ENCODE measurements around the gene NAA15.

DNA sequence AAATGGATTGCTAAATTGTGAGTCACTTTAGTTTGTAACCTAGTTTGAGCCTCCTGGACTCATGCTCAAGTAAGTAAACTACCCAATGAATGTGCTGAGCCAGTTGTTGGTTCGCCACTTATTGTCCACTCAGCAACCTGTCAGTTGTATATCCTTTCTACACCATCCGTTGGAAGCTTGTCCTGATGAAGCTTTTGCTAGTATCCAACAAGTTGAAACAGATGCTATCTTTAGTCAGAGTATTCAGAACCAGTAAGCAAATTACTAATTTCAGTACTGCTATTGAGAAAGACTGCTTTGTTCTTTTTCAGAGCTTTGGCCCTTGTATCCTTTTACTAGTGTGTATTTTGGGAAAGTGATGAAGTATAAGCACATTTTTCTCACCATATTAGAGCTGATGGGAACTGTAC, 4.3 kb upstream of the NAA15 start:
- TF ChIP-seq, protein P1, sequence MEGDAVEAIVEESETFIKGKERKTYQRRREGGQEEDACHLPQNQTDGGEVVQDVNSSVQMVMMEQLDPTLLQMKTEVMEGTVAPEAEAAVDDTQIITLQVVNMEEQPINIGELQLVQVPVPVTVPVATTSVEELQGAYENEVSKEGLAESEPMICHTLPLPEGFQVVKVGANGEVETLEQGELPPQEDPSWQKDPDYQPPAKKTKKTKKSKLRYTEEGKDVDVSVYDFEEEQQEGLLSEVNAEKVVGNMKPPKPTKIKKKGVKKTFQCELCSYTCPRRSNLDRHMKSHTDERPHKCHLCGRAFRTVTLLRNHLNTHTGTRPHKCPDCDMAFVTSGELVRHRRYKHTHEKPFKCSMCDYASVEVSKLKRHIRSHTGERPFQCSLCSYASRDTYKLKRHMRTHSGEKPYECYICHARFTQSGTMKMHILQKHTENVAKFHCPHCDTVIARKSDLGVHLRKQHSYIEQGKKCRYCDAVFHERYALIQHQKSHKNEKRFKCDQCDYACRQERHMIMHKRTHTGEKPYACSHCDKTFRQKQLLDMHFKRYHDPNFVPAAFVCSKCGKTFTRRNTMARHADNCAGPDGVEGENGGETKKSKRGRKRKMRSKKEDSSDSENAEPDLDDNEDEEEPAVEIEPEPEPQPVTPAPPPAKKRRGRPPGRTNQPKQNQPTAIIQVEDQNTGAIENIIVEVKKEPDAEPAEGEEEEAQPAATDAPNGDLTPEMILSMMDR (IDR thresholded peaks at IDR 0.05; ENCODE audit: extremely low read depth in 1 of 2, insufficient read depth in 1 of 2, low read depth in 1 of 2, low read length in 2 of 2) = no peak
- TF ChIP-seq, protein P2, sequence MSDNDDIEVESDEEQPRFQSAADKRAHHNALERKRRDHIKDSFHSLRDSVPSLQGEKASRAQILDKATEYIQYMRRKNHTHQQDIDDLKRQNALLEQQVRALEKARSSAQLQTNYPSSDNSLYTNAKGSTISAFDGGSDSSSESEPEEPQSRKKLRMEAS (IDR thresholded peaks at IDR 0.05; ENCODE audit: insufficient read depth, insufficient read length) = no peak
- TF ChIP-seq POLR2A (IDR thresholded peaks at IDR 0.05; ENCODE audit: low read depth, low read length) = no peak
- TF ChIP-seq EZH2 (IDR thresholded peaks at IDR 0.05; ENCODE audit: borderline replicate concordance, low read depth, low read length, severe bottlenecking) = no peak
- no peak for TF ChIP-seq JUN (IDR thresholded peaks at IDR 0.05; ENCODE audit: borderline replicate concordance, insufficient read depth, insufficient read length, low read depth)
- TF ChIP-seq POLR2AphosphoS5 (IDR thresholded peaks at IDR 0.05; ENCODE audit: insufficient read depth, low read depth, low read length) = no peak
- TF ChIP-seq GATA2 (IDR thresholded peaks at IDR 0.05; ENCODE audit: insufficient read depth, insufficient read length, low read depth, low read length) = no peak
- no peak for TF ChIP-seq MYC (IDR thresholded peaks at IDR 0.05; ENCODE audit: low read depth, low read length)

Data from endothelial cell of umbilical vein (primary cell).